Stimulated activated naive CD4-positive, alpha-beta T cell (primary cell): ENCODE data around the gene DTX3L.

Experiments used
- DNase-seq, 6 experiments: peaks; one replicate each; lab custom pipeline; 2025; lab: John Stamatoyannopoulos, UW

The DTX3L gene

DNA sequence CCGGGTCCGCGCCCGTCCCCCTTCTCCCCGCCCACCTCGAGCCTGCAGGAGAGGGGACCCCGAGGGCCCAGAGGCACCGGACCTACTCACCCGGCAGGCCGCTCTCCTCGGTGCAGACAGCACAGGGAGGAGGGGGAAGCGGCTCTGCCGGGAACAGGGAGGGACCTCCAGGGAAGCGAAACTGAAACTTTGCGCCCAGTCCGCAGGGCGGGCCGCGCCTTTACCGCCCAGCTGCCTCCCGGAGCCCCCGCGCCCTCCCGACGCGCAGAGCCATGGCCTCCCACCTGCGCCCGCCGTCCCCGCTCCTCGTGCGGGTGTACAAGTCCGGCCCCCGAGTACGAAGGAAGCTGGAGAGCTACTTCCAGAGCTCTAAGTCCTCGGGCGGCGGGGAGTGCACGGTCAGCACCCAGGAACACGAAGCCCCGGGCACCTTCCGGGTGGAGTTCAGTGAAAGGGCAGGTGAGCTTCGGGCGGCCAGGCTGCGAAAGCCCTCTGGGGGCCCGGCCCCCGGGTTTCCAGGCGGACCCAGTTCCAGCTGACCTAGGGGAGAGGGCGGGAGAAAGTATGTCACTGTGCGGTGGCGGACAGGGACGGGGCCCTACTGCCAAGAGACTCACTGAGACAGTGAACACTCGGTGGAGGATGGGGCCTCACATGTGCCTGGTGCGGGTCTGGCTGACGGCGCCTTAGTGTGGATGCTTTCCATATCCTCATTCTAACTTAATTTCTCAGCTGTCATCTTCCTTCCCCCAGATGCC lies at the start of gene DTX3L, which contains the start of gene PARP9:
TSS of gene DTX3L (plus strand) at position 184 of the 758 bp plus-strand sequence. CDS start at position 273, 89 bp downstream.
TSS of gene PARP9 (minus strand) at position 146 of the 758 bp plus-strand sequence. CDS start 4,680 bp downstream, outside the sequence.
- peak; percentile 62 to 83 (median 72) for DNase-seq

DNA sequence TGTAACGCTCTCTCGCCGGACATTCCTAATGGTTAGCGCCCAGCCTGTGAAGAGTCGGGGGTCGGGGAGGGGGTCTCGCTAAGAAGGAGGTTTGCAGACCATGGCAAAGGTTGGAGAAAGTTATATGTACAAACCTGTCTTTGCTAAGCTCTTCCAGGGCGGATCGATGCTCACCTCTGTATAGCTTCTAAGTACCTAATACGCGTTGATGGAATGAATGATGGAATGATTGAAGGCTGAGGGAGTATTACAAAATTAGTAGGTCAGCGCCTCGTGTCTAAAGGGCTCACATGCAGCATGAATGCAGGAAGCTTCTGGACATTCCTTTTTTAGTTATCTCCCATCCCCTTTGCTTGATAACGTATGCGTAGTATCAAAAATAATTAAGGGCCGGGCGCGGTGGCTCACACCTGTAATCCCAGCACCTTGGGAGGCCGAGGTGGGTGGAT lies 49.1 kb upstream of the DTX3L start:
- DNase-seq = no peak

DNA sequence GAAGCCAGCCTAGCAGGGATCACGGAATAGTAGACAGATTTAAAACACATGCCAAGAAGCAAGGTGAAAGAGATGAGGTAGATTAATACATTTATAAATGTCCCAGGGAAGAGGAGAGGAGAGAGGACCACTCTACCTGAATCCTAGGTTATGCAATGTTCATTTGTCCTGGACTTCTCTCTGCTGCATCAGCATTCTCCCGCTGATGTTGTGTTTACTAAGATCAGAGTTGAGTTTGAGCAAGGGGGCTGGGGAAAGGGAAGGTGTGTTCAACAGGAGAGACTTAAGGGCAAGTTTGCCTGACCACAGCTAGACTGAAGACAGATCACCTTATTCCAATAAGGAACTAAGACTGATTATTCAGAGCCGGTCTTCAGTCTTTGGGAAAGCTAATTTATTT lies 48.3 kb upstream of the DTX3L start:
- DNase-seq = no peak

DNA sequence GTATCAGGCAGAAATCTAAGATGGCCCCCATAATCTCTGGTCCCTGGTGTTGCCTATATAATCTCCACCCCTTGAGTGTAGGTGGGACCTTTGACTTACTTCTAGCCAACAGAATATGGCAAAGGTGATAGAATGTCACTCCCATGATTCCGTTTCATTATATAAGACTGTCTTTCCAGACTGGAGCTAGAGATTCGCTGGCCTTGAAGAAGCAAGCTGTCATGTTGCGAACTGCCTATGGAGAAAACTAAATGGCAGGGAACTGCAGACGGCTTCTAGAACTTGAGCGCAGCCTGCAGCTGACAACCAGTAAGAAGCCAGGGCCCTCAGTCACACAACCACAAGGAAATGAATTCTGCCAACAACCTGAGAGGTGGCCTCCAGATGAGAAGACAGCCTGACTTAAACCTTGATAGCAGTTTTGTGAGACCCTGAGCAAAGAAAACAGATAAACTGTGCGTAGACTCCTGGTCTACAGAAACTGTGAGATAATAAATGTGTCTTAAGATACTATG lies 47.2 kb upstream of the DTX3L start:
- DNase-seq = no peak

DNA sequence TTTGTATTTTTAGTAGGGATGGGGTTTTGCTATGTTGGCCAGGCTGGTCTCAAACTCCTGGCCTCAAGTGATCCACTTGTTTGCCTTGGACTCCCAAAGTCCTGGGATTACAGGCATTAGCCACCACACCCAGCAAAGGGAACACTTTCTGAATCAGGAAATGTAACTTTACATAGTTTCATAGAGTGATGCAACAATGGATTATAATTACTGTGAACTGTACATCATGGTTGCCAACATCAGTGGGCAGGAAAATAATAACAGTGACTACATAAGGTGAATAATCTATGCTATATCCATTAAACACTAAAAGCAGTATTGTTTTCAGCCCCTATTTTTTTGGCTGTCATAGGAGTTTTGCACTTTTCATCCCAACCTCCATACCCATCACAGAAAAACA lies 44.4 kb upstream of the DTX3L start:
- no peak for DNase-seq

DNA sequence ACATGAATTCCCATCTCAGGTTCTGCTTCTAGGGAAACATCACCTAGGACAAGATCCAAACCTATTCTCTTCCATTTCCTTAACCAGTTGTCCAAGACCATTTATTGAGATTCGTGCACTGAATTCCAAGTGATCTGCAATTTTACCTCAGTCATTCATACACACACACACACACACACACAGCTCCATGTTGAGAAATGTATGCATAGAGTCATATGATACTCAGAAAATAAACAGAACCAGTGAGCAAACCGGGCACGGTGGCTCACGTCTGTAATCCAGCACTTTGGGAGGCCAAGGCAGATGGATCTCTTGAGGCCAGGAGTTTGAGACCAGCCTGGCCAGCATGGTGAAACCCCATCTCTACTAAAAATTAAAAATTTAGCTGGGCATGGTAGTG lies 43.3 kb upstream of the DTX3L start:
- no peak for DNase-seq

DNA sequence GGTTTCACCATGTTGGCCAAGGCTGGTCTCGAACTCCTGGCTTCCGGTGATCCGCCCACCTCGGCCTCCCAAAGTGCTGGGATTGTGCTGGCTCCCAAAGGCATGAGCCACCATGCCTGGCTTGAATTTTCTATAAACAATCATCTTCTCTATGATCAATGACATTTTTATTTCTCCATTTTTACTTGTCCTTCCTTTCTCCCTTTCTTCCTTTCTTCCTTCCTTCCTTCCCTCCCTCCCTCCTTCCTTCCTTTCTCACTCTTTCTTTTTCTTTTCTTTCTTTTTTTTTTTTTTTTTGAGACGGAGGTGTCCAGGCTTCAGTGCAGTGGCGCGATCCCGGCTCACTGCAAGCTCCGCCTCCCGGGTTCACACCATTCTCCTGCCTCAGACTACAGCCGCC lies 40.8 kb upstream of the DTX3L start:
- no peak for DNase-seq

DNA sequence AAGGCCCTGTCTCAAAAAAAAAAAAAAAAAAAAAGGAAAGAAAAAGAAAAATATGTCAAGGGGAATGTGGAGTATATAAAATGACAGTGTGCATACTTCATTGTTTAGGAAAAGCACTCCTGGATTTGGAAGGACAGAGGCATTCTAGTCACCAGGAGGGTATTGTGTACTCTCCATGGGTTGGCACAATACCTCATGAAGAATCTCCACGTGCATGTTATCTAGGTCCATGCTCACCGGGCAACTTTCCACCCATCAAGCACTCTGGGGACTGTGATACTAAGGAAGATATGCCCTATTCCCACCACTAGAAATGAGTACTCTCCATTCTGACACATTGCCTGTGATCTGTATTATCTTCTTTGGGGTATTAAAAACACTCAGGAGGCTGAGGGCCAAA lies 34.0 kb upstream of the DTX3L start:
- DNase-seq = no peak

DNA sequence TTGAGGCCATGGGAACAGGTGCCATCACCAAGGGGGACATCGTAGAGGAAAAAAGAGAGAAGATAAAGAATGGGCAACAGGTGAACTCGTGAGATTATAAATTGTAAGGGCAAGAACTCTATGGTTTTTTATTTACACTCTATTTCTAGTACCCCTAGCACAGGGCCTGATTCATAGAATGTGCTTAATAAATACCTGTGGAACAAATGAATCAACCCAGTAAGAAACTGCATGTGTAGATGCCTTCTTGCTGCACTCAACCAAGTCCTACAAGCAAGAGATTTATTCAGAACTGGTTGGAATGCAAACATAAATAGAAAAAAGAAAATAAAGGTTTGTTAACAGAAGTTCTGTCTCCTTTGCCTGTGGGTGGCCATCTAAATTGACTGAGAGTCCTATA lies 30.7 kb upstream of the DTX3L start:
- DNase-seq = no peak

DNA sequence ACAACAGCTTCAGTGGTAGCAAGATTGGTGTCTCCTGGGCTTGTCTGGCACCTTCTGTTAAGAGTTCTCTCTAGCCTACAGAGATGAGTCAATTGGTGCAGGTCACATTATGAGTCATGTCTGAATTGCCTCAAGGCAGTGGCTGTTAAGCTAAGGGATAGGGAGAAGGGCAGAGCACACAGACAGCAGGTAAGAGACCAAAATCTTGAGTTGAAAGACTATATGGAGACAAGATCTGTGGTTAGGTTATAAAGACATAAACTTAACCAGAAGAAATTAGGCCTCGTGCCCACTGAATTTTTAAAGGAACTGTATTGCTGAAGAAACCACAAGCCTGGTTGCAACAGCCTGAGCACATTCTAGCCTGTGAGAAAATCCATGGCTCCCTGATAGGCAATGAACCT lies 30.2 kb upstream of the DTX3L start:
- DNase-seq = no peak

DNA sequence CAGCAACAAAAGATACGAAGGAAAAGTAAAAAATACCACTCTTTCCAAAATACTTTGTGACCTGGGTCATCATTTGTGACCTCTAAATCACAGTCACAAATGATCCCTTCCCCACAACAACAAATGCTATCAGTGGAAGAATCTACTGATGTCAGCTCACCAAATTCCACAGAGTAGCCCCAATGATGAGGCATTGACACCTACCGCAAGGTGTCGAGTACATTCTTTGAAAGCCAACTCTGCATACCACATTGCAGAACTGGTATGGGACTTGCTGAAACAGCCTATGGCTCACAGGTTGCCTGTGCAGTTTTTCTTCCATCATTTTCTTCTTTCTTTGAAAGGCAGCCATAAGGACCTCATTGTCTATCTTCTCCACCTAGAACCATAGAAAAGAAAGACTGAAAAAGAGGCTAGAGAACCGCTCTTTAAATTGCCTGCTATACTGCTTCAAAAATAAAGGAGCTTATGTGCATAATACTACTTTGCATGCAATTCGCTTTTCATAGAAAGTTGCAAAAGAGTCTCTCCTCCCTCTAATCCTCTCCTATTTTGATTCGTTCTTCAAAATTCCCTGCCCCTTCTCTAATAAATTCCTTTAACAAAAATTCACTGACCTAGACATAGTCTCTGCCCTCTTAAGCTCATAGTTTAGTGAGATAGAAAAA lies 28.0 kb upstream of the DTX3L start:
- DNase-seq = no peak

DNA sequence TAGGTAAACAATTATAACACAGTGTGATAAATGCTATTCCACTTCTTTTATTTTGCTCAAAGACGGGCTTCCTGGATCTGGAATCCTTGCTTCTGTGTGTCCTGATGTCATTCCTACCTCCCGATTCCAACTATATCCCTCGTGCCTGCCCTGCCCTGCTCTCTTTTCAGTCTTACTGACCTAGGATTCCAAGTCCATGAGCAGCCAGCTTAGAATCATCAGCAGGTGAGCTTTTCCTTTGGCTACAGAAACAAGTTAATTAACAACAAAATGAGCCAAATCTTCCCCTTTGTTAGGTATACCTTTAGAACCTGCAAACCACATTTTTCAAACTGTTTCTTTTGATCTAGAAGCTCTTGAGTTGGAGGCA lies 27.5 kb upstream of the DTX3L start:
- no peak for DNase-seq

DNA sequence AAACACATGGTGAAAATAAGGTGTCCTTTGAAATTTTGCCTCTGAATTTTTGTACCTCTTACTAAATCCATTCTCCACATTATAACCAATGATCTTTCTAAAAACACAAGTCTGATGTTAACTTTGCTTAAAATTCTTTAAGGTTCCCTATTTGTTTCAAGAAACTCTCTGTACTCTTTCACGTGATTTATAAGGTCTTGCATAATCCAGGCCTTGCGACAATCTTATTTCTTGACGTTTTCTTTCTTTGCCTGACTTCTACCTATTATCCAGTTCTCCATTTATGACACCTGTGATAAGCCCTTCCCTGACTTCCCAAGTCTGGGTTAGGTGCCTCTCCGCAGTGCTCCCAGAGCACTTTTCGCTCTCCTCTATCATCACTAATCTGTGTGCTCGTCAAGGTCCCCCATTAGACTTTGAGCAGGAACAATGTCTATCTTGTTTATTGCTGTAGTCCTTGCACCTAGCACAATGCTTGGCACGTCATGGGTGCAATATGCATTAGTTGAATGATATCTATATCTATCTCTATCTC lies 25.1 kb upstream of the DTX3L start:
- no peak for DNase-seq

DNA sequence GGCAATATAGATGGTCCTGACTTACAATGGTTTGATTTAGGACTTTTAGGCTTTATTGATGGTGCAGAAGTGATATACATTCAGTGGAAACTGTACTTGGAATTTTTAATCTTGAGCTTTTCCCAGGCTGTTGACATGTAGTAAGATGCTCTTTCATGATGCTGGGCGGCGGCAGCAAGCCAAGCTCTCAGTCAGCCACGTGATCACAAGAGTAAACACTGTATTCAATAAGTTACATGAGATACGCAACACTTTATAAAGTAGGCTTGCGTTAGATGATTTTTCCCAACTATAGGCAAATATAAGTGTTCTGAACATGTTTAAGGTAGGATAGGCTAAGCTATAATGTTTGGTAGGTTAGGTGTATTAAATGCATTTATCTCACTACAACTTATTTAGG lies 18.0 kb upstream of the DTX3L start:
- DNase-seq = no peak

DNA sequence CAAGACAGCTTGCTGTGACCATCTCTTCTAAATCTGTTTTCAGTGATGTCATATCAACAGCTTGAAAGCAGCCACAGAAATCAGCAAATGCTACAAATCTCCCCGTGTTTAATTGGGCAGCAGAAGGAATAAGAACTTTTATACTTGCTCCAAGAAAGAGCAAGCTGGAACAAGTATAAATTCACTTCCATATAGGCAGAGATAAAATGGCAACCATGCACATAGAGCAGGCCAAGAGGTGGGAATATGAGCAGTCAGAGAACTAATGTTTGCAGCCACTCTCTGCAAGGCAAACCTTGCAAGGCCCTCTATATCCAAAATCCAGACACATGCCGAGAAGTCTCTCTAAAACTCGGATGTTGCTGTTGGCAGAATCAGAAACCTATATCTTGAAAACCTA lies 16.1 kb upstream of the DTX3L start:
- DNase-seq = no peak

DNA sequence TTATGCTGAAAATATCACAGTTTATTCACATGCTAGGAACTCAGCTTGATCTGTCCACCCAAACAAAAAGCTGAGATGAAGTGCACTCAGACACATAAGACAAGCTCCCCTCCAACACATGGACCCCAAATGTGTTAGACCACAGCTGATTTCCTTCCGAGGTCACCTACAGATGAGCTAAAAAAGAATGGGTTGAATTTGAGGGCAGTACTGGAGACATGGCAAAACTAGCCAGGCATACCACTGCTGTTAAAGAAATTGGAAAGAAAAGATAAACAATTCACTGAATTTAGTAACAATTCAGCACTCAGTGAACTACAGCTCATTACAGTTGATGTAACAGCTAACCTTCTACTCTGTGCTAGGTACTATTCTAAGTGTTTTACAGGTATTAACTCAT lies 15.5 kb upstream of the DTX3L start:
- DNase-seq = no peak

DNA sequence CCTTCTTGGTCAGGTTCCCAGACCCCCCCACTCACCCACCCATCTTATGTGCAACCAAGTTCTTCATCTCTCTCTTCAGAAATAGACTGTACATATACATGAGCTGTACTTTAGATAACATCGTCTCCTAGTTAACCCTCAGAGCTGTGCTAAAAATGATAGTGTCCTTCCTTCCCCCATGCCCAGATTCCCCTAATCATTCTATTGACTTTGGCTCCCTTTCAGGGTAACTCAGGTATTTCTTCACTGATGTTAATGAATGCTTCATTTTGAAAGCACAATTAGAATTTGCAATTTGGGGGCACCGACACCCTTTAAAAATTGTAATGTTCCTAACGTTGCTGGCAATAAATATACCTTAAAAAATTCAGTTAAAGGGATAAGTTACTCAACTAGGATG lies 11.0 kb upstream of the DTX3L start:
- DNase-seq = no peak

DNA sequence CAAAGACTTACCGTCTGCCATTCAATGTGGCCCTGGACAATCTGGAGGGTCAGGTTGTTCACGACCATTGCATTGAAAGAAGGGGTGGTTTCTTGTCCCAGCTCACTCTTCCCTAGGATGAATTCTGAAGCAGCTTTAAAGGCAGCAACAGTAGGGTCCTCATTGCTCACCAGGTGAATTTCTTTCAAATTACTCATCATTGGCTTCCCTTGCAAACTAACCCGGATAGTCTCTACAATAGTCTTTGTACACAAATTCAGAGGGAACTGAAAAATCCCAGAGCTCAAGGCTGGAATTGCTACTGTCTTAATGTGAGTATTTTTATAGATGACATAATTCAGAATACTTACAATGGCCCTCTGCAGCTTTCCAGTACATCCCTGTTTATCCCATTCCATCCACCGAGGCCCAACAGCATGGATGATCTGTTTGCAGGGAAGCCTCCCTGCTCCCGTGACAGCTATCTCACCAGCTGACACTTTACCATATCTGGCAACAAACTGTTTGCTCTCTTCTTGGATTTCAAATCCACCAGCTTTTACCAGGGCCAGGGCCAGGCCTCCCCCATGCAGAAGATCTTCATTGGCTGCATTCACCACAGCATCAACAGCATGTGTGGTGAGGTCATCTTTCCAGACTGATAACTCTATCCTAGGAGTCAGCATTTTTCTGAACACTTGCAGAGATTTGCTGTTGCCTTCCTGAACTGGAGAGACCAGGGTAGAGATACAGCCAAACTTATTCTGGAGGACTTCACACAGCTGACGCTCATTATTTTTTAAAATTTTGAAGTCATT lies 8.7 kb upstream of the DTX3L start:
- no peak for DNase-seq

DNA sequence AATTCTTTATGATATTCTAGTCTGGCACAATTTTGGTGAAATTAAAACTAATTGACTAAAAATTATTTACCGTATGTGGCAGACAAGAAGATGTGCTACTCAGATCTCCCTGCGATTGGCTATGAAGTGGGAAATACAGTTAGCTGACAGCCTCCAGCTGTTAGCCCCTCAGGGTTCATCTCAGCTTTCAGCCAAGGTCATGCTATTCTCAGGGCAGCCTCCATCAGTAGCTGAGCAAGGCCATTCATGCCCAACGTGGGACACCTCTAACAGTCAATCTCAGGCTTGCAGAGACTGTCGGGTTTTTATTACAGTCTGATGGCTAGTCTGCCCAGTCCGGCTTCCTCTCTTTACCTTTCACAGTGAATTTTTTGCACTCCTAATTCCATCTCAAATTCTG lies 6.8 kb upstream of the DTX3L start:
- DNase-seq = no peak

DNA sequence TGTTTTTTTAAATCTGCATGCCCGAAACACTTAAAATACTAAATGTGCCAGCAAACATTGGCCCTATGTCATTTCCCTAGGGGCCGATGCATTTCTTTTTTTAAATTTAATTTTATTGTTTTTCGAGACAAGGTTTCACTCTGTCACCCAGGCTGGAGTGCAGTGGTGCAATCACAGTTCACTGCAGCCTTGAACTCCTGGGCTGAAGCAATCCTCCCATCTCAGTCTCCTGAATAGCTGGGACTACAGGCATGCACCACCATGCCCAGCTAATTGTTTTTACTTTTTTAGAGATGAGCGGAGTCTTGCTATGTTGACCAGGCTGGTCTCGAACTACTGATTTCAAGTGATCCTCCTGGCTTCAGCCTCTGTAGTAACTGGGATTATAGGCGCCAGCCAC lies 5.5 kb upstream of the DTX3L start:
- DNase-seq = no peak

DNA sequence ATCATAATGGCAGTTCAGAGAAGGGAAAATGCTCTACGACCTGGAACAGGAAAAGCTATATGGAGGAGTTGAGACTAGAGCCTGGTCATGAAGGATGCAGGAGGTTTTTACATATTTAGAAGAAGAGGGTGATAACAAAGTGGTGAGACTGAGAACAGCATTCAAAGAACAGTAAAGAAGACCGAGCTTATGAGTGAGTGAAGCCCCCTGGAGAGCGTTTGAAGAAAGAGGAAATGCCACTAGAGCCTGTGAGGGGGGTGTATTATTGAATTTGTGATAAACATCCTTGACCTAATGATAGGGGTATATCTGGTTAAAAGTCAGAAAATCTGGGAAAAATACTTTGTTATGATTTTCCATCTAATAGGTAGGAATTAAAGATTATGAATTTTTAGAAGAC lies 4.2 kb upstream of the DTX3L start:
- no peak for DNase-seq

DNA sequence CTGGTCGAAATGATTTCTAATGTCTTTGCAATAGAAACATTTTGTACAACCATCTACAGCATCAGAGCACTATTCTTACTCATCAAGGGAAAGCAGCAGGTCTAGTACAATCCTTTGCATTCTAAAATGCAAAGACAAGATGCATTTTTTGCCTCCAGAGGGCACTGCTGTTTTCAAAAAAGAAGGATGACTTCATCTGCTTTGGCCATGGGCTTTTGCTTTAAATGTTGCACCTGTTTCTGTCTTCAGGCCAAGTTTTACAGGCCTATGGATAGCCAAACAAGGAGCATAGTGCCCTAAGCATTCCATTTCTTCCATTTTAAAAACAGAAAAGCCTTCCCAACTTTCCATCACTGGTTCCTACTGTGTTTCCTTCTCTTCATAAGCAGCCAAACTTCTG lies 3.5 kb upstream of the DTX3L start:
- DNase-seq = peak in 5 of 6 experiments; percentile 16 to 70 (median 51)
